CD4-positive, alpha-beta memory T cell (primary cell): ENCODE measurements around the gene EXOC4. TPM values are rescaled to one million over a fixed set of nuclear protein-coding genes. Genes with fewer than 3 reads are reported as not detected.

ENCODE experiments used
- CTCF ChIA-PET: fragments of 350-600 bp; sonication (Branson Sonifier 250); formaldehyde crosslinking; loops from one replicate; lab custom pipeline; 2021; ENCODE audit warnings: inconsistent platforms; ENCODE audit not compliant: partially characterized antibody; lab: Charles Lee
- POLR2A ChIA-PET: fragments of 350-600 bp; sonication (Branson Sonifier 250); formaldehyde crosslinking; loops from one replicate; lab custom pipeline; 2021; ENCODE audit not compliant: partially characterized antibody; lab: Charles Lee
- DNase-seq, 5 donors: peaks; one replicate each; pipeline versions ENCODE4 v3.0.0 to v3.0.0-alpha.2; 2020 to 2022; ENCODE audit warnings: mixed read lengths in 1 of 5
- H3K27ac ChIP-seq: one replicate; pipeline ENCODE4 v1.7.0; 2013; ENCODE audit warnings: low read depth, low read length
- H3K27me3 ChIP-seq: 2 replicates; pipeline ENCODE4 v1.7.0; 2013; ENCODE audit warnings: mild to moderate bottlenecking, low read length, moderate library complexity; ENCODE audit not compliant: insufficient read depth
- H3K36me3 ChIP-seq: 2 replicates; pipeline ENCODE4 v1.7.0; 2013; ENCODE audit warnings: mild to moderate bottlenecking, low read length, moderate library complexity; ENCODE audit not compliant: insufficient read depth
- H3K4me1 ChIP-seq: 2 replicates; pipeline ENCODE4 v1.7.0; 2013; ENCODE audit warnings: mild to moderate bottlenecking, low read length, moderate library complexity; ENCODE audit not compliant: insufficient read depth
- H3K4me3 ChIP-seq, 2 donors: one replicate each; pipeline ENCODE4 v1.7.0; 2013; ENCODE audit warnings: low read length in 2 of 2, mild to moderate bottlenecking in 1 of 2
- H3K9me3 ChIP-seq, 2 donors: one replicate each; pipeline ENCODE4 v1.7.0; 2013; ENCODE audit warnings: low read length in 2 of 2, control low read depth in 1 of 2; ENCODE audit not compliant: control insufficient read depth in 1 of 2
- H3K27ac Mint-ChIP-seq, 7 donors: one replicate each; pipeline ENCODE4 v1.8.0; 2020 to 2021; ENCODE audit warnings: mixed read lengths in 7 of 7, mild to moderate bottlenecking in 6 of 7, inconsistent platforms in 3 of 7, moderate library complexity in 3 of 7
- H3K27me3 Mint-ChIP-seq, 2 donors: one replicate each; pipeline ENCODE4 v1.8.0; 2020 to 2021; ENCODE audit warnings: mixed read lengths in 2 of 2
- H3K36me3 Mint-ChIP-seq, 2 donors: one replicate each; pipeline ENCODE4 v1.8.0; 2020 to 2021; ENCODE audit warnings: mixed read lengths in 2 of 2, inconsistent platforms in 1 of 2, mild to moderate bottlenecking in 1 of 2
- H3K4me1 Mint-ChIP-seq, 4 donors: one replicate each; pipeline ENCODE4 v1.8.0; 2020 to 2021; ENCODE audit warnings: mixed read lengths in 4 of 4, mild to moderate bottlenecking in 1 of 4
- H3K4me3 Mint-ChIP-seq, 8 donors: one replicate each; pipeline ENCODE4 v1.8.0; 2020 to 2021; ENCODE audit warnings: mixed read lengths in 8 of 8, mild to moderate bottlenecking in 7 of 8, moderate library complexity in 6 of 8, inconsistent platforms in 3 of 8
- H3K9me3 Mint-ChIP-seq, 8 donors: one replicate each; pipeline ENCODE4 v1.8.0; 2020 to 2021; ENCODE audit warnings: mixed read lengths in 8 of 8, mild to moderate bottlenecking in 5 of 8, inconsistent platforms in 3 of 8, moderate library complexity in 1 of 8
- intact Hi-C: fragments of 100-400 bp; cut with micrococcal nuclease; formaldehyde crosslinking; loops from one replicate; pipeline ENCODE4 v1.15.1; 2023
- polyA plus RNA-seq, 2 donors: library from polyadenylated mRNA; unstranded; fragments of 300-500 nt; fragmentation: Illumina TruSeq; gene quantifications; one replicate each; pipeline ENCODE4 v1.2.3, GENCODE V29; 2021
- total RNA-seq, 2 experiments: library from RNA; stranded (reverse); gene quantifications; one replicate each; pipeline ENCODE4 v1.2.3, GENCODE V29; 2021

EXOC4 gene
- total and polyA plus RNA-seq, 4 experiments from 2014 or later: 33.8 to 81.2 (median 58.1) TPM

DNA sequence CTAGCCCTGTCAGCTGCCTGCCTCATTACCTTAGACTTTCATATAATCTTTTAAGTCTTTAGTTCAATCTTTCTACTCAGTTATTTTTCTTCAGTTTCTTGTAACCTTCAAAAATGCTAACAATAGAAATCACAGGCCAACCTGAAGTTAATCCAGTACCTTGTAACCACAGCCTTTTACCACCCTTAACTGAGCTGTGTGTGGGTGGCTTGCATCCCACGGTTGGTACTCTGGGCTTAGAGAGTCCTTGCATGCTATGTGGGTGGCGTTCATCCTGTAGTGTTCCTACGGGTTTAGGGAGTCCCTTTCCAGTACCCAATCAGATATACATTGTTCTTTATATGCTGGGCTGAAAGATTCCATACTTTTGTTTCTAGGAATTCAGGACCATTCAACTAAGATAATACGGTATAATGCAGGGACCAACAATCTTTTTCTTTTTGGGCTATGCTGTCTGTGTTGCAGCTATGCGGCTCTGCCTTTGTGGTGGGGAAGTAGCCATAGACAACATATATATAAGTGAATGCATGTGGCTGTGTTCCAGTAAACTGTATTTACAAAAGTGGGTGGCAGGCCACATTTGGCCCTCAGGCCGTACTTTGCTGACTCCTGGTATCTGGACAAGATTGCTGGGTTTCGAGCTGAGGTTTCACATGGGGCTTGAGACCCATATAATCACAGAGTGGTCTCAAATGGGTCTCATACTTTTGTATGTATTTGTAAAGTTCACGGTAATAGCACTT, 593.5 kb downstream of the EXOC4 start:
- Histone ChIP-seq H3K27me3 (no peaks in the 10 kb centered on the region), H3K4me1 (no peaks in the 10 kb centered on the region), H3K9me3 (no peaks in the 10 kb centered on the region), H3K27ac (no peak overlapping the region), H3K36me3 (no peaks in the 10 kb centered on the region), H3K4me3 (no peak overlapping the region)
- POLR2A ChIA-PET: no interaction called here
- Mint-ChIP-seq H3K4me3 (no peak overlapping the region), H3K27me3 (no peaks in the 10 kb centered on the region), H3K27ac (no peak overlapping the region), H3K36me3 (peaks cover 2 to 19% of the 10 kb centered on the region in 2 donors), H3K4me1 (peaks cover 0 to 2% (median under 1%) of the 10 kb centered on the region in 4 donors), H3K9me3 (no peaks in the 10 kb centered on the region)
- CTCF ChIA-PET: interaction anchor here (1.2 to 1.7 kb wide), 2 partner anchors 8 to 15 kb away, joined by 3 to 5 read pairs; no protein-coding TSS in a partner anchor
- DNase-seq: no peak
- intact Hi-C loops: no loop called here

DNA sequence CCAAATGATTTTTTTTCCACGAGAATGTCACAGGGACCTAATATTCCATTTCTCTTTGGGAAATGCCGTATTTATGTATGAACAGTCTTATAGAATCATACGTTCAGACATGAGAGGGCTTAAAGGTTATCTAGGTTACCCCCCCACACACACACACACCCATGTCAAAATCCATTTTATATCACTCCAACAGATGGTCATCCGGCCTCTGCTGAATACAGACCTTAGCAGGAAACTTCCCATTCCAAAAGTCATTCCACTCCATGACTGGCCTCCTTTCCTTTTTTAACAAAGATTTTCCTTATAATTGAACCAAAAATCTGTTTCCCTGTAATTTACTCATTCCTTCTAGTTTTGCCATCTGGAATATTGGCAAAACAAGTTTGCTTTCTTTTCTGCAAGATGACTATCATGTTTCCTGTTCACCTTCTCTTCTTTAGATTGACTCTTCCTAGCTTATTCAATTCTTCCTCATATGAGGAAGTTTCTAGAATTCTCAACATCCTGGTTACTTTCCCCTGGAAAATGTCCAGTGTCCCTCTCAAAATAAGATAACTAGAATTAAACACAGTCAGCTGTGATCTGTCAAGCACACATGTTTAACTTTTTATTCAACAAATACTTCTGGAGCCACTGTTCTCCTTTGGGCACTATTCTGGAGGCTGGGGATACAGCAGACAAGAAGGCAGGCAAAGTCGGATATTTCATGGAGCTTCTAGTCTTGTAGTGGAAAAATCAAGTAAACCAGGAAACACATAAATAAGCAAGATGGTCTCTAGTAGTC, 597.8 kb downstream of the EXOC4 start:
- H3K36me3 ChIP-seq: no peaks in the 10 kb centered on the region
- H3K9me3 ChIP-seq: no peaks in the 10 kb centered on the region
- POLR2A ChIA-PET: no interaction called here
- Mint-ChIP-seq H3K9me3 (no peaks in the 10 kb centered on the region), H3K4me1 (peaks cover 0 to 5% (median under 1%) of the 10 kb centered on the region in 4 donors), H3K4me3 (no peak overlapping the region), H3K36me3 (peaks cover 2 to 15% of the 10 kb centered on the region in 2 donors), H3K27ac (no peak overlapping the region), H3K27me3 (no peaks in the 10 kb centered on the region)
- CTCF ChIA-PET: no interaction called here
- no peaks in the 10 kb centered on the region for H3K27me3 ChIP-seq
- intact Hi-C loops: no loop called here
- DNase-seq: no peak
- H3K4me3 ChIP-seq: no peak overlapping the region
- H3K27ac ChIP-seq: no peak overlapping the region
- H3K4me1 ChIP-seq: no peaks in the 10 kb centered on the region

DNA sequence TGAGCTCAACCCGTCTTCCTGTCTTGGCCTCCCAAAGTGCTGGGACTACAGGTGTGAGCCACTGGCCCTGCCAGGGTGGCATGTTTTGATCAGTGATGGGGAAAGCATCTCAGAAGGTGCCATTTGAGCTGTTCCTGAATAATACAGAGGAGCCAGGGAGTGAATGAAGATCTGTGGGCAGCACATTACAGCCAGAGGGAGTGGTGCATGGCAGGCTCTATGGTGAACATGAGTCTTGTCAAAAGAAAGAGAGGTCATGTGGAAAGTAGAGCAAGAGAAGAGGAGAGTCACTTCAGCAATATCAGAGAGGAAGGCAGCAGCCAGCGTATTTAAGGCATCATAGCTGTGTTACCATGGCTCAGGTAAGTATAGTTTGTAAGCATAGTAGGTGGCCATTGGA, 598.5 kb downstream of the EXOC4 start:
- ChIA-PET CTCF (no interaction called here), POLR2A (no interaction called here)
- no peak overlapping the region for H3K4me3 Mint-ChIP-seq
- H3K9me3 Mint-ChIP-seq: no peaks in the 10 kb centered on the region
- Histone ChIP-seq H3K4me3 (no peak overlapping the region), H3K9me3 (no peaks in the 10 kb centered on the region), H3K27me3 (no peaks in the 10 kb centered on the region), H3K36me3 (no peaks in the 10 kb centered on the region), H3K4me1 (no peaks in the 10 kb centered on the region), H3K27ac (no peak overlapping the region)
- no peak overlapping the region for H3K27ac Mint-ChIP-seq
- H3K36me3 Mint-ChIP-seq: peaks cover 2 to 15% of the 10 kb centered on the region in 2 donors
- intact Hi-C loops: no loop called here
- H3K27me3 Mint-ChIP-seq: no peaks in the 10 kb centered on the region
- DNase-seq: no peak
- H3K4me1 Mint-ChIP-seq: peaks cover 0 to 5% (median under 1%) of the 10 kb centered on the region in 4 donors

DNA sequence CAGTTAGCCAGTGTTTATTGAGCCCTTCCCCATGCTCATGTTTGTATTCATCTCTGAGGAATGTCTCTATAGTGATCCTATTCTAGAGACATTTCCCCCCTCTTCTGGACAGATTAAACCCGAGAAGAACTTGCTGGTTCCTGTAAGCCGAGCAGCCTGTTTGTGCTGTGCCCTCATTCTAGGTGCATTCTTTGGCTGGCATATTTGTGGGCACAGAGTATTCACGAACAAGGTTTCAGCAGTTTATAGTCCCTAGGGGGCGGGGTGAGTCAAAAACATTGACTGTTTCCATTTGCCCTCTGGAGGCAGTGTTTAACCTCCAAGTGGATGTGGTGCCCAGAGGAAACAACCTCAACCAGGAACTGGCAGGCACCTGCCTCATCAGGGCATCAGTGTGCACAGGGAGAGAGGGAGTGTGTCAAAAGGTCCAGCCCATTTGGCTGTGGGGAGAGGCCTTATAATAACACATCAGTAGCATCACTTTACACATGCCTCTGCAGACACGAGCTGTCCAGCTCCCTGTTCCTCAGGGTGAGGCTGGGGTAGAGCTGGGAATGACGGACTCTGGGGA, 600.9 kb downstream of the EXOC4 start:
- Histone ChIP-seq H3K36me3 (no peaks in the 10 kb centered on the region), H3K4me1 (no peaks in the 10 kb centered on the region), H3K27me3 (no peaks in the 10 kb centered on the region), H3K4me3 (no peak overlapping the region), H3K9me3 (no peaks in the 10 kb centered on the region), H3K27ac (no peak overlapping the region)
- CTCF ChIA-PET: interaction anchor here (1.3 kb wide), 1 partner anchor 8 kb away, joined by 5 read pairs; no protein-coding TSS in a partner anchor
- H3K9me3 Mint-ChIP-seq: peaks cover 0 to 1% (median 0%) of the 10 kb centered on the region in 8 donors
- H3K27me3 Mint-ChIP-seq: no peaks in the 10 kb centered on the region
- intact Hi-C loops: no loop called here
- H3K27ac Mint-ChIP-seq: no peak overlapping the region
- H3K36me3 Mint-ChIP-seq: peaks cover 0 to 14% of the 10 kb centered on the region in 2 donors
- peaks cover 0 to 5% (median under 1%) of the 10 kb centered on the region in 4 donors for H3K4me1 Mint-ChIP-seq
- H3K4me3 Mint-ChIP-seq: no peak overlapping the region
- POLR2A ChIA-PET: no interaction called here
- peak in 1 of 5 donors; percentile 3 for DNase-seq

DNA sequence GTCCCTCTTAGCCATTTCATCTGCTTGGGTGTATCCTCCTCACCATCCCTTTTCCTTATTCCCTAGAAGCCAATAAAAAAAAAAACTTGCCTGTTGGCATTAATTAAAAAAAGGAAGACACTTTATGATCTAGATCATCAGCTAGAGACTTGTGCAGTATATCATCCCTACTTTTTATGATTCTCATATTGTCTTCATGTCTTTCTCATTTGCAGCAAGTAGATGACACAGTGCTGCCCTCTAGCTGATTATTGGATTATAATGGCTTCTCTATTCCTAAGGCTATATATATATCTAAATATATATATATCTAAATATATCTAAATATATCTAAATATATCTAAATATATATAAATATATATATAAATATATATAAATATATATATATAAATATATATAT, 601.9 kb downstream of the EXOC4 start:
- POLR2A ChIA-PET: no interaction called here
- Mint-ChIP-seq H3K4me3 (no peak overlapping the region), H3K27ac (no peak overlapping the region), H3K36me3 (peaks cover 0 to 18% of the 10 kb centered on the region in 2 donors), H3K27me3 (no peaks in the 10 kb centered on the region), H3K9me3 (peaks cover 0 to 1% (median 0%) of the 10 kb centered on the region in 8 donors), H3K4me1 (peaks cover 0 to 10% (median under 1%) of the 10 kb centered on the region in 4 donors)
- Histone ChIP-seq H3K9me3 (no peaks in the 10 kb centered on the region), H3K4me3 (no peak overlapping the region), H3K27me3 (no peaks in the 10 kb centered on the region), H3K4me1 (no peaks in the 10 kb centered on the region), H3K36me3 (no peaks in the 10 kb centered on the region), H3K27ac (no peak overlapping the region)
- DNase-seq: no peak
- intact Hi-C loops: no loop called here
- CTCF ChIA-PET: interaction anchor here (0.6 to 1.3 kb wide), 3 partner anchors 9 to 46 kb away, joined by 3 to 5 read pairs (median 4); no protein-coding TSS in a partner anchor

DNA sequence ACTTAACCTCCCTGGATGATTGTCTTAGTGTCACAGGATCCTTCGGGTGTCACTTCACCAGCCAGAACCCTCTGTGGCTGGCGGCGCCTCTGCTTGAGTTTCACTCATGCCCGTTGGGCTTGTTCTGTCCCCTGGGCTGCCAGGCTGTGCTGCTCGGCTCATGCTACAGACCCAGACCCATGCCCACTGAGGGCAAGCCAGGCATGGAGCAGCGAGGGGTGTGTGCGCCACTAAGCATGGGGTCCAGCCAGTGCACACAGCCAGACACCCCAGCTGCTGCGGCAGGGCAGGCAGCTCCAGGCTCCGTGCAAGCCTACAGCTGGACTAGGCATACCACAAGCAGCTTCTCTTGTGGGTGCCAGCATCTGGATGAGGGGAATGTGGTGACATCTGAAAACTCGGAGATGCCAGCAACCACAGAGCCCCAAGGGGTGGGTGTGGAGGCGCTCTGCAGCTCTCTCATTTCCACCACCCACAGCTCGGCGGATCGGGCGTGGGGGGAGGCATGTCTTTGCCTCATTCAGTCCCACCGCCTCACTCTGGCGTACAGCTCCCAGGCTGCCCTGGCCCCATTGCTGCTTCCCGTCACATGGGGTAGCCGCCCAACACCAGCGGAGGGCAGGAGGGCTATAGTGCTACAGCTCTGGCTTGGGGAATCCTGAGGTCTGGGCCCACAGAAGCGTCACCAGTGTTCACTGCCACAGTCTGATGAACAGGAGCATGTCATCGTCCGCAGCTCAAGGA, 604.7 kb downstream of the EXOC4 start:
- ChIA-PET POLR2A (no interaction called here), CTCF (no interaction called here)
- Mint-ChIP-seq H3K27me3 (no peaks in the 10 kb centered on the region), H3K4me1 (peaks cover 0 to 10% (median under 1%) of the 10 kb centered on the region in 4 donors), H3K36me3 (peaks cover 0 to 13% of the 10 kb centered on the region in 2 donors), H3K27ac (no peak overlapping the region), H3K9me3 (peaks cover 0 to 1% (median 0%) of the 10 kb centered on the region in 8 donors), H3K4me3 (no peak overlapping the region)
- intact Hi-C loops: no loop called here
- no peaks in the 10 kb centered on the region for H3K9me3 ChIP-seq
- no peaks in the 10 kb centered on the region for H3K4me1 ChIP-seq
- H3K4me3 ChIP-seq: no peak overlapping the region
- no peak overlapping the region for H3K27ac ChIP-seq
- DNase-seq: no peak
- no peaks in the 10 kb centered on the region for H3K27me3 ChIP-seq
- no peaks in the 10 kb centered on the region for H3K36me3 ChIP-seq
